HCT116 (cell line): ENCODE measurements around the gene NOS3. TPM values are rescaled to one million over a fixed set of nuclear protein-coding genes. Genes with fewer than 3 reads are reported as not detected.

ENCODE experiments used
- ATAC-seq: fragments of 200-7000 bp; cut with Tn5 transposase; 2 replicates; pipeline ENCODE4 v1.9.1; 2020; ENCODE audit warnings: mild to moderate bottlenecking, moderate library complexity
- BruUV-seq: library from RNA; stranded (reverse); fragments of 400-500 nt; replicated peaks from 2 replicates; lab custom pipeline; 2021; lab: Mats Ljungman, UMichigan
- CTCF ChIA-PET: fragments of 300-600 bp; sonication (Branson Sonifier 250); formaldehyde crosslinking; loops from one replicate; lab custom pipeline; 2021; ENCODE audit warnings: antibody characterized with exemption; lab: Charles Lee
- POLR2A ChIA-PET: fragments of 300-600, 350-600 bp; sonication (Branson Sonifier 250); formaldehyde crosslinking; loops from one replicate; lab custom pipeline; 2021; ENCODE audit warnings: antibody characterized with exemption; lab: Charles Lee
- RAD21 ChIA-PET, 2 experiments: fragments of 300-600 bp; sonication (Branson Sonifier 250); formaldehyde crosslinking; loops; one replicate each; lab custom pipeline; 2023; ENCODE audit warnings: low total read pairs in 2 of 2; ENCODE audit not compliant: uncharacterized antibody in 2 of 2, unreplicated experiment in 2 of 2, low non-redundant PET in 1 of 2; lab: Charles Lee
- DNase-seq: peaks from one replicate; pipeline ENCODE4 v3.0.0-alpha.2; 2010; ENCODE audit warnings: low read depth, low spot score
- H2AFZ ChIP-seq: fragments of 200-600 bp; shearing (Covaris generic), sonication (generic); 2 replicates; pipeline ENCODE4 v1.6.1; 2017; ENCODE audit warnings: low read depth, mixed run types, mixed read lengths, antibody characterized with exemption, low read length; ENCODE audit not compliant: poor library complexity, severe bottlenecking
- H3K27ac ChIP-seq: 2 replicates; pipeline ENCODE4 v1.5.1; 2012; ENCODE audit warnings: low read depth, low read length
- H3K27me3 ChIP-seq: fragments of 200-600 bp; sonication (generic); 2 replicates; pipeline ENCODE4 v1.6.1; 2016; ENCODE audit warnings: mixed run types, low read length, mixed read lengths; ENCODE audit not compliant: insufficient read depth
- H3K36me3 ChIP-seq, 2 experiments: fragments of 200-500 bp in 1 of 2; fragments of 200-600 bp in 1 of 2; sonication (Bioruptor generic) in 1 of 2; sonication (generic) in 1 of 2; 2 replicates each; pipeline versions ENCODE4 v1.5.1 to v1.6.1; 2014 to 2016; ENCODE audit warnings: low read length in 2 of 2, inconsistent platforms in 1 of 2, mixed read lengths in 1 of 2, mixed run types in 1 of 2; ENCODE audit not compliant: insufficient read depth in 2 of 2, control insufficient read depth in 1 of 2
- H3K4me1 ChIP-seq, 2 experiments: fragments of 200-600 bp in 1 of 2; sonication (generic) in 1 of 2; 2 replicates each; pipeline versions ENCODE4 v1.5.1 to v1.6.1; 2012 to 2017; ENCODE audit warnings: low read length in 2 of 2, inconsistent platforms in 1 of 2, mild to moderate bottlenecking in 1 of 2, mixed read lengths in 1 of 2, mixed run types in 1 of 2, moderate library complexity in 1 of 2; ENCODE audit not compliant: insufficient read depth in 2 of 2, control insufficient read depth in 1 of 2
- H3K4me2 ChIP-seq: fragments of 200-600 bp; sonication (generic); 2 replicates; pipeline ENCODE4 v1.6.1; 2017; ENCODE audit warnings: mixed run types, low read length, mixed read lengths
- H3K4me3 ChIP-seq, 2 experiments: fragments of 200-600 bp in 1 of 2; sonication (generic) in 1 of 2; replicated peaks in 1 of 2; 2 replicates each; pipeline ENCODE4 v1.5.1; 2011 to 2016; ENCODE audit warnings: low read length in 2 of 2, control low read depth in 1 of 2, low read depth in 1 of 2, mild to moderate bottlenecking in 1 of 2, mixed read lengths in 1 of 2, mixed run types in 1 of 2
- H3K79me2 ChIP-seq: fragments of 200-600 bp; sonication (generic); 2 replicates; pipeline ENCODE4 v1.6.1; 2017; ENCODE audit warnings: mild to moderate bottlenecking, mixed run types, low read length, moderate library complexity, mixed read lengths; ENCODE audit not compliant: insufficient read depth
- H3K9ac ChIP-seq: fragments of 200-600 bp; sonication (generic); 2 replicates; pipeline ENCODE4 v1.6.1; 2016; ENCODE audit warnings: low read length, mixed read lengths
- H3K9me2 ChIP-seq: fragments of 200-600 bp; sonication (generic), shearing (Covaris generic); 2 replicates; pipeline ENCODE4 v1.6.1; 2017; ENCODE audit warnings: mixed run types, mild to moderate bottlenecking, moderate library complexity; ENCODE audit not compliant: insufficient read depth
- H3K9me3 ChIP-seq, 2 experiments: fragments of 200-500 bp in 1 of 2; fragments of 200-600 bp in 1 of 2; sonication (Bioruptor generic) in 1 of 2; sonication (generic) in 1 of 2; 2 replicates each; pipeline ENCODE4 v1.6.1; 2014 to 2017; ENCODE audit warnings: low read length in 2 of 2, mixed read lengths in 2 of 2, inconsistent platforms in 1 of 2, low read depth in 1 of 2, mild to moderate bottlenecking in 1 of 2, mixed run types in 1 of 2, moderate library complexity in 1 of 2; ENCODE audit not compliant: control insufficient read depth in 1 of 2, insufficient read depth in 1 of 2
- H4K20me1 ChIP-seq: fragments of 200-600 bp; sonication (generic), shearing (Covaris generic); 2 replicates; pipeline ENCODE4 v1.6.1; 2017; ENCODE audit warnings: mixed run types, mild to moderate bottlenecking, moderate library complexity; ENCODE audit not compliant: insufficient read depth
- CBX3 ChIP-seq: IDR thresholded peaks from 2 replicates; pipeline ENCODE4 v1.6.1; 2012; ENCODE audit warnings: low read depth
- ELF1 ChIP-seq: IDR thresholded peaks from 2 replicates; pipeline ENCODE4 v1.6.1; 2012; ENCODE audit warnings: low read depth, borderline replicate concordance
- EZH2 ChIP-seq: fragments of 200-600 bp; sonication (generic); IDR thresholded peaks from 2 replicates; pipeline ENCODE4 v1.6.1; 2017; ENCODE audit warnings: antibody characterized with exemption, mixed run types
- EZH2phosphoT487 ChIP-seq: fragments of 200-600 bp; IDR thresholded peaks from 2 replicates; pipeline ENCODE4 v1.6.1; 2018; ENCODE audit warnings: antibody characterized with exemption, borderline replicate concordance
- JUND ChIP-seq: IDR thresholded peaks from 2 replicates; pipeline ENCODE4 v1.6.1; 2012
- POLR2A ChIP-seq: IDR thresholded peaks from 2 replicates; pipeline ENCODE4 v1.7.0; 2011; ENCODE audit warnings: borderline replicate concordance; ENCODE audit not compliant: insufficient read depth, insufficient read length; ENCODE audit errors: extremely low read depth
- RAD21 ChIP-seq: IDR thresholded peaks from 2 replicates; pipeline ENCODE4 v1.6.1; 2012; ENCODE audit warnings: low read depth, mild to moderate bottlenecking
- SIN3A ChIP-seq: IDR thresholded peaks from 2 replicates; pipeline ENCODE4 v1.6.1; 2012; ENCODE audit warnings: low read depth
- SRF ChIP-seq: IDR thresholded peaks from 2 replicates; pipeline ENCODE4 v1.6.1; 2012; ENCODE audit warnings: low read depth
- TCF7L2 ChIP-seq: IDR thresholded peaks from 2 replicates; pipeline ENCODE4 v1.7.0; 2011; ENCODE audit warnings: borderline replicate concordance, inconsistent platforms; ENCODE audit not compliant: insufficient read depth, insufficient read length; ENCODE audit errors: extremely low read depth
- YY1 ChIP-seq: IDR thresholded peaks from 2 replicates; pipeline ENCODE4 v1.6.1; 2011; ENCODE audit warnings: low read length, low read depth, moderate library complexity, mild to moderate bottlenecking; ENCODE audit not compliant: insufficient replicate concordance; ENCODE audit errors: extremely low read depth
- ZFX ChIP-seq: fragments of 450-650 bp; IDR thresholded peaks from 2 replicates; pipeline ENCODE4 v1.6.1; 2017
- intact Hi-C: fragments of 100-400 bp; cut with micrococcal nuclease; formaldehyde crosslinking; loops from 2 replicates; pipeline ENCODE4 v1.10.0; 2022
- total RNA-seq: library from RNA; stranded (reverse); gene quantifications from one replicate; pipeline ENCODE4 v1.2.1, GENCODE V29; 2021; ENCODE audit not compliant: unreplicated experiment
- TF ChIP-seq, protein P1 (sequence below): IDR thresholded peaks from 2 replicates; pipeline ENCODE4 v1.6.1; 2012; ENCODE audit warnings: low read depth
- TF ChIP-seq, protein P2 (sequence below): IDR thresholded peaks from 2 replicates; pipeline ENCODE4 v1.6.1; 2012

Gene NOS3
- total RNA-seq, 1 experiment from 2014 or later, result 35.8 TPM

DNA sequence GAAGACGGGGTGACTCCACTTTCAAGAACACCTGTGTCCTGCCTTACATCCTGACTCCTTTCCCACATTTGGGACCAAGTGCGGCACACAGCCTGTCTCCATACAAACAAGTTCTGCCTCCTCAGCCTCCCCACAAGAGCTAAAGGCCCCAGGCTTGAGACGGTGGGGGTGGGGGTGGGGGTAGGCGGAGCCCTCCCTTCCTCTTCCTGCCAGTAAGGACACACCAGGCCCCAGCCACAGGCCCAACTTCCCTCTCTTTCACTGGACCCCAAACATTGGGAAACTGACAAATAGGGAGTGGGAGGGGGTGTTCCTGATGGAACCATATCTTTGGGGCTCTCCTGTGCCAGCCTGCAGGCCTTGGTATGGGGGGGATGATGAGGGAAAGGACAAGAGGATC, 62.3 kb downstream of the NOS3 start:
- no TSS peak for BruUV-seq
- Histone ChIP-seq H2AFZ (no peak overlapping the region), H3K27me3 (no peaks in the 10 kb centered on the region), H3K4me3 (no peak overlapping the region), H4K20me1 (no peaks in the 10 kb centered on the region), H3K9me2 (no peaks in the 10 kb centered on the region), H3K27ac (no peak overlapping the region), H3K4me2 (no peak overlapping the region), H3K36me3 (no peaks in the 10 kb centered on the region), H3K9me3 (no peaks in the 10 kb centered on the region)
- intact Hi-C loops, result no loop called here
- CTCF ChIA-PET, result no interaction called here
- POLR2A ChIA-PET, result no interaction called here
- RAD21 ChIA-PET, result no interaction called here
- no peak for DNase-seq
- TF ChIP-seq RAD21, result no peak
- TF ChIP-seq YY1, result no peak
- TF ChIP-seq POLR2A, result no peak
- TF ChIP-seq EZH2phosphoT487, result no peak
- no peak for TF ChIP-seq ZFX
- TF ChIP-seq SRF, result no peak
- TF ChIP-seq ELF1, result no peak
- no peak for TF ChIP-seq SIN3A
- TF ChIP-seq, all 23 proteins: peak for 0
- ATAC-seq, result no peak
- H3K4me1 ChIP-seq, result peaks cover 5 to 8% of the 10 kb centered on the region in 2 experiments; a peak in 3 of 4 replicates
- H3K9ac ChIP-seq, result no peak overlapping the region
- no peaks in the 10 kb centered on the region for H3K79me2 ChIP-seq

DNA sequence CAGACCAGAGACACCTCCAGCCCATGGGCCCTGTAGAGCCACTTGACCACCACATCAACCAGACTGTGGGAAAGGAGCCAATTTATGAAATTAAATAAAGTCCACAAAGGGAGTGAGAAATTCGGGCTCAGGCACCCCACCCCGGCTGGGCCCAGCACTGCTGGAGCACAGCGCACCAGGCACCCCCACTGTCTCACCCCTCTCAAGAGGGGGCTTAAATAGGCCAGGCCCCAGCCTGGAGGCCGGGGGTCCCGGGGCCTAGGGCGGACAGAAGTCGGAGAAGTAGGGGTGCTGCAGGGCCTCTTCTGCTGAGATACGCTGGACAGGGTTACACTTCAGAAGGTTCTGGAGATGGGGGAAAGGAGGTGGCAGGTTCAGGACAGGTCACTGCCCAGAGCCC, 62.9 kb downstream of the NOS3 start:
- Histone ChIP-seq H3K79me2 (no peaks in the 10 kb centered on the region), H4K20me1 (no peaks in the 10 kb centered on the region), H3K4me2 (no peak overlapping the region), H3K27me3 (no peaks in the 10 kb centered on the region), H3K9me3 (no peaks in the 10 kb centered on the region), H3K36me3 (no peaks in the 10 kb centered on the region), H3K4me1 (peaks cover 9 to 14% of the 10 kb centered on the region in 2 experiments), H3K4me3 (no peak overlapping the region), H3K27ac (no peak overlapping the region), H3K9me2 (no peaks in the 10 kb centered on the region), H3K9ac (no peak overlapping the region), H2AFZ (no peak overlapping the region)
- intact Hi-C loops, result no loop called here
- BruUV-seq, result no TSS peak
- TF ChIP-seq EZH2, result no peak
- TF ChIP-seq, protein P1, sequence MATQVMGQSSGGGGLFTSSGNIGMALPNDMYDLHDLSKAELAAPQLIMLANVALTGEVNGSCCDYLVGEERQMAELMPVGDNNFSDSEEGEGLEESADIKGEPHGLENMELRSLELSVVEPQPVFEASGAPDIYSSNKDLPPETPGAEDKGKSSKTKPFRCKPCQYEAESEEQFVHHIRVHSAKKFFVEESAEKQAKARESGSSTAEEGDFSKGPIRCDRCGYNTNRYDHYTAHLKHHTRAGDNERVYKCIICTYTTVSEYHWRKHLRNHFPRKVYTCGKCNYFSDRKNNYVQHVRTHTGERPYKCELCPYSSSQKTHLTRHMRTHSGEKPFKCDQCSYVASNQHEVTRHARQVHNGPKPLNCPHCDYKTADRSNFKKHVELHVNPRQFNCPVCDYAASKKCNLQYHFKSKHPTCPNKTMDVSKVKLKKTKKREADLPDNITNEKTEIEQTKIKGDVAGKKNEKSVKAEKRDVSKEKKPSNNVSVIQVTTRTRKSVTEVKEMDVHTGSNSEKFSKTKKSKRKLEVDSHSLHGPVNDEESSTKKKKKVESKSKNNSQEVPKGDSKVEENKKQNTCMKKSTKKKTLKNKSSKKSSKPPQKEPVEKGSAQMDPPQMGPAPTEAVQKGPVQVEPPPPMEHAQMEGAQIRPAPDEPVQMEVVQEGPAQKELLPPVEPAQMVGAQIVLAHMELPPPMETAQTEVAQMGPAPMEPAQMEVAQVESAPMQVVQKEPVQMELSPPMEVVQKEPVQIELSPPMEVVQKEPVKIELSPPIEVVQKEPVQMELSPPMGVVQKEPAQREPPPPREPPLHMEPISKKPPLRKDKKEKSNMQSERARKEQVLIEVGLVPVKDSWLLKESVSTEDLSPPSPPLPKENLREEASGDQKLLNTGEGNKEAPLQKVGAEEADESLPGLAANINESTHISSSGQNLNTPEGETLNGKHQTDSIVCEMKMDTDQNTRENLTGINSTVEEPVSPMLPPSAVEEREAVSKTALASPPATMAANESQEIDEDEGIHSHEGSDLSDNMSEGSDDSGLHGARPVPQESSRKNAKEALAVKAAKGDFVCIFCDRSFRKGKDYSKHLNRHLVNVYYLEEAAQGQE, result no peak
- TF ChIP-seq ELF1, result no peak
- TF ChIP-seq TCF7L2, result no peak
- TF ChIP-seq, protein P2, sequence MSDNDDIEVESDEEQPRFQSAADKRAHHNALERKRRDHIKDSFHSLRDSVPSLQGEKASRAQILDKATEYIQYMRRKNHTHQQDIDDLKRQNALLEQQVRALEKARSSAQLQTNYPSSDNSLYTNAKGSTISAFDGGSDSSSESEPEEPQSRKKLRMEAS, result no peak
- TF ChIP-seq CBX3, result no peak
- TF ChIP-seq JUND, result no peak
- no peak for ATAC-seq
- ChIA-PET POLR2A (no interaction called here), CTCF (no interaction called here), RAD21 (no interaction called here)
- no peak for DNase-seq
